ENCODE measurements around the gene SH3PXD2A.

SH3PXD2A gene

GRCh38 chr10:103576076-103576471, 279.3 kb downstream of the SH3PXD2A start:
- WGBS (ENCODE audit: extremely low coverage, insufficient coverage, insufficient read length): no CpG with 5 or more reads among the region's 1 CpG
- H3K27ac ChIP-seq (ENCODE audit: low read depth, low read length): no peak overlapping the region
- no peak overlapping the region for H2BK5ac ChIP-seq (ENCODE audit: low read depth, low read length, poor library complexity)
- no peaks in the 10 kb centered on the region for H3K4me1 ChIP-seq (ENCODE audit: control insufficient read depth in 1 of 2, insufficient read depth in 2 of 2, low read length in 2 of 2)
- no peaks in the 10 kb centered on the region for H3K9me3 ChIP-seq (ENCODE audit: insufficient read depth, low read depth, low read length)
- H2BK120ac ChIP-seq (ENCODE audit: insufficient read depth, low read length, poor library complexity): no peak overlapping the region
- H3K79me1 ChIP-seq (ENCODE audit: low read length): no peaks in the 10 kb centered on the region
- no peak overlapping the region for H3K18ac ChIP-seq (ENCODE audit: low read length)
- H2BK12ac ChIP-seq (ENCODE audit: low read length): no peak overlapping the region
- H2AFZ ChIP-seq (ENCODE audit: insufficient read depth, low read length, poor library complexity): no peak overlapping the region
- no peak overlapping the region for H3K14ac ChIP-seq (ENCODE audit: low read length)
- H3K27me3 ChIP-seq (ENCODE audit: insufficient read depth, low read length): no peaks in the 10 kb centered on the region
- no peak overlapping the region for H3K4ac ChIP-seq (ENCODE audit: low read depth, low read length)
- H3K9ac ChIP-seq (ENCODE audit: low read length): no peak overlapping the region
- H3K79me2 ChIP-seq (ENCODE audit: control insufficient read depth, insufficient read depth, low read length, poor library complexity): no peaks in the 10 kb centered on the region
- no peak overlapping the region for H3K4me2 ChIP-seq (ENCODE audit: low read length)
- no peak for DNase-seq
- no peak overlapping the region for H3K4me3 ChIP-seq (ENCODE audit: low read depth, low read length)
- no peak overlapping the region for H2AK5ac ChIP-seq (ENCODE audit: low read length)
- H4K91ac ChIP-seq (ENCODE audit: low read depth, low read length): no peak overlapping the region
- H4K8ac ChIP-seq (ENCODE audit: low read depth, low read length): no peak overlapping the region
- H3K36me3 ChIP-seq (ENCODE audit: control insufficient read depth in 1 of 2, insufficient read depth in 2 of 2, low read length in 2 of 2): peaks cover 0 to 6% of the 10 kb centered on the region in 2 experiments
- no peak overlapping the region for H4K12ac ChIP-seq (ENCODE audit: low read depth, low read length)
- no peak overlapping the region for H3K23ac ChIP-seq (ENCODE audit: low read length)

DNA sequence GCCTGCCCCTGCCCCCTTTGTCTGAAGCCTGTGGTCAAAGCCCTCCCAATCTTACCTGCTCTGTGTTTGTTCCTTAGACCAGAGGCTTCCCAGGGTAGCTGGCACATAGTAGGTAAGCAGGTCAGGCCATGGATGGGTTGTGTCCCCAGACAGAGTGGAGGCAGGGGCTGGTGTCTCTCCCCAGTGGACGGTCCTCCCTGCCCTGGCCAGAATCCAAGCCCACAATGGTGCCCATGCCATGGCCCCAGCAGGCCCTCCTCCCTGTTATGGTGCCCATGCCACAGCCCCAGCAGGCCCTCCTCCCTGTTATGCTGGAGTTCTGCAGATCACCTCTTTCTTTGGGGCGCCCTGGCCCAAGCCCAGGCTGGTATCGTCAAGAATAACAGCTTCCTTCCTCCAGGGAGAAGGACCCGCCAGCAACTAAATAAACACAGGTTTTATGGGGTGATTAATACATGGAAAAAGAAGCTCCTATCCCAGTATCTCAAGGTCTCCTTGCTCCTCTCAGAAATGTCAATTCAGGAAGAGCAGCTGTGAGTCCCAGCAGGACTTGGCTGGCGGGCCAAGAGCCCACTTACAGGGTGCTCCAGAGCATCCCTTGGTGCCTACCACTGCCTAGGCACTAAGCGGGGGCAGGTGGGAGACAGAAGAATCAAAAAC, 279.8 kb downstream of the SH3PXD2A start:
- no peak overlapping the region for H3K18ac ChIP-seq (ENCODE audit: low read length)
- no peak overlapping the region for H2AFZ ChIP-seq (ENCODE audit: insufficient read depth, low read length, poor library complexity)
- no peak overlapping the region for H3K23ac ChIP-seq (ENCODE audit: low read length)
- no peak overlapping the region for H3K14ac ChIP-seq (ENCODE audit: low read length)
- no peak overlapping the region for H3K9ac ChIP-seq (ENCODE audit: low read length)
- H3K9me3 ChIP-seq (ENCODE audit: insufficient read depth, low read depth, low read length): no peaks in the 10 kb centered on the region
- H3K27ac ChIP-seq (ENCODE audit: low read depth, low read length): no peak overlapping the region
- no peak overlapping the region for H4K12ac ChIP-seq (ENCODE audit: low read depth, low read length)
- no peak overlapping the region for H2BK120ac ChIP-seq (ENCODE audit: insufficient read depth, low read length, poor library complexity)
- no peaks in the 10 kb centered on the region for H3K4me1 ChIP-seq (ENCODE audit: control insufficient read depth in 1 of 2, insufficient read depth in 2 of 2, low read length in 2 of 2)
- H2BK12ac ChIP-seq (ENCODE audit: low read length): no peak overlapping the region
- DNase-seq: no peak
- WGBS (ENCODE audit: extremely low coverage, insufficient coverage, insufficient read length): no CpG with 5 or more reads among the region's 6 CpGs
- no peak overlapping the region for H4K91ac ChIP-seq (ENCODE audit: low read depth, low read length)
- H2AK5ac ChIP-seq (ENCODE audit: low read length): no peak overlapping the region
- no peaks in the 10 kb centered on the region for H3K79me2 ChIP-seq (ENCODE audit: control insufficient read depth, insufficient read depth, low read length, poor library complexity)
- H3K4me2 ChIP-seq (ENCODE audit: low read length): no peak overlapping the region
- no peak overlapping the region for H3K4me3 ChIP-seq (ENCODE audit: low read depth, low read length)
- no peak overlapping the region for H3K4ac ChIP-seq (ENCODE audit: low read depth, low read length)
- peaks cover 0 to 6% of the 10 kb centered on the region in 2 experiments for H3K36me3 ChIP-seq (ENCODE audit: control insufficient read depth in 1 of 2, insufficient read depth in 2 of 2, low read length in 2 of 2)
- H4K8ac ChIP-seq (ENCODE audit: low read depth, low read length): no peak overlapping the region
- no peak overlapping the region for H2BK5ac ChIP-seq (ENCODE audit: low read depth, low read length, poor library complexity)
- H3K27me3 ChIP-seq (ENCODE audit: insufficient read depth, low read length): no peaks in the 10 kb centered on the region
- H3K79me1 ChIP-seq (ENCODE audit: low read length): no peaks in the 10 kb centered on the region

- Histone ChIP-seq H3K9me3 (ENCODE audit: insufficient read depth, low read depth, low read length) (no peaks in the 10 kb centered on the region), H4K8ac (ENCODE audit: low read depth, low read length) (no peak overlapping the region), H4K91ac (ENCODE audit: low read depth, low read length) (no peak overlapping the region), H2BK120ac (ENCODE audit: insufficient read depth, low read length, poor library complexity) (no peak overlapping the region), H3K4me1 (ENCODE audit: control insufficient read depth in 1 of 2, insufficient read depth in 2 of 2, low read length in 2 of 2) (peaks cover 0 to 3% of the 10 kb centered on the region in 2 experiments), H3K4me3 (ENCODE audit: low read depth, low read length) (no peak overlapping the region), H3K36me3 (ENCODE audit: control insufficient read depth in 1 of 2, insufficient read depth in 2 of 2, low read length in 2 of 2) (peaks cover 0 to 4% of the 10 kb centered on the region in 2 experiments), H3K27ac (ENCODE audit: low read depth, low read length) (no peak overlapping the region), H3K27me3 (ENCODE audit: insufficient read depth, low read length) (no peaks in the 10 kb centered on the region), H3K4me2 (ENCODE audit: low read length) (no peak overlapping the region), H3K18ac (ENCODE audit: low read length) (no peak overlapping the region), H4K12ac (ENCODE audit: low read depth, low read length) (no peak overlapping the region), H3K23ac (ENCODE audit: low read length) (no peak overlapping the region), H3K4ac (ENCODE audit: low read depth, low read length) (no peak overlapping the region), H3K79me2 (ENCODE audit: control insufficient read depth, insufficient read depth, low read length, poor library complexity) (no peaks in the 10 kb centered on the region), H2AFZ (ENCODE audit: insufficient read depth, low read length, poor library complexity) (no peak overlapping the region), H2BK5ac (ENCODE audit: low read depth, low read length, poor library complexity) (no peak overlapping the region), H3K79me1 (ENCODE audit: low read length) (no peaks in the 10 kb centered on the region), H3K14ac (ENCODE audit: low read length) (no peak overlapping the region), H3K9ac (ENCODE audit: low read length) (no peak overlapping the region), H2BK12ac (ENCODE audit: low read length) (no peak overlapping the region), H2AK5ac (ENCODE audit: low read length) (no peak overlapping the region)
- no CpG with 5 or more reads among the region's 16 CpGs for WGBS (ENCODE audit: extremely low coverage, insufficient coverage, insufficient read length)
- DNase-seq: no peak
Measured at GRCh38 chr10:103574097-103575061, 281.0 kb downstream of the SH3PXD2A start.

DNA sequence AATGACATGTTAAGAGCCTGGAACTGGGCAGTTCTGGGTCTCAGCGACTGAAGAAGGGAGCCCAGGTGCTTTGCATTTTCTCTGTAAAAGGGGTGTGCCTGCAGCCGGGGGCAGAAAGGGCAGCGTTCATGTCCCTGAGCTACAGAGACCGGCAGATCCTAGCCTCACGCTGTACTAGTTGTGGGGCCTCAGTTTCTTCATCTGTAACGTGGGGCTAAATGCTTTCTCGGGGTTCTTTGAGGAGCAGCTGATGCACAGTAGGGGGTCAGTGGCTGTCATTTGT, 282.2 kb downstream of the SH3PXD2A start:
- Histone ChIP-seq H4K91ac (ENCODE audit: low read depth, low read length) (no peak overlapping the region), H2BK120ac (ENCODE audit: insufficient read depth, low read length, poor library complexity) (no peak overlapping the region), H2AFZ (ENCODE audit: insufficient read depth, low read length, poor library complexity) (no peak overlapping the region), H3K9ac (ENCODE audit: low read length) (no peak overlapping the region), H3K4me2 (ENCODE audit: low read length) (no peak overlapping the region), H2AK5ac (ENCODE audit: low read length) (no peak overlapping the region), H3K4me3 (ENCODE audit: low read depth, low read length) (no peak overlapping the region), H3K4ac (ENCODE audit: low read depth, low read length) (no peak overlapping the region), H3K79me1 (ENCODE audit: low read length) (no peaks in the 10 kb centered on the region), H3K79me2 (ENCODE audit: control insufficient read depth, insufficient read depth, low read length, poor library complexity) (no peaks in the 10 kb centered on the region), H3K18ac (ENCODE audit: low read length) (no peak overlapping the region), H3K4me1 (ENCODE audit: control insufficient read depth in 1 of 2, insufficient read depth in 2 of 2, low read length in 2 of 2) (peaks cover 2 to 3% of the 10 kb centered on the region in 2 experiments), H3K36me3 (ENCODE audit: control insufficient read depth in 1 of 2, insufficient read depth in 2 of 2, low read length in 2 of 2) (peaks cover 0 to 2% of the 10 kb centered on the region in 2 experiments), H3K27ac (ENCODE audit: low read depth, low read length) (no peak overlapping the region), H3K23ac (ENCODE audit: low read length) (no peak overlapping the region), H2BK12ac (ENCODE audit: low read length) (no peak overlapping the region), H3K14ac (ENCODE audit: low read length) (no peak overlapping the region), H3K27me3 (ENCODE audit: insufficient read depth, low read length) (no peaks in the 10 kb centered on the region), H4K8ac (ENCODE audit: low read depth, low read length) (peak overlapping the region; percentile 14), H4K12ac (ENCODE audit: low read depth, low read length) (no peak overlapping the region), H2BK5ac (ENCODE audit: low read depth, low read length, poor library complexity) (no peak overlapping the region), H3K9me3 (ENCODE audit: insufficient read depth, low read depth, low read length) (no peaks in the 10 kb centered on the region)
- no peak for DNase-seq
- no CpG with 5 or more reads among the region's 7 CpGs for WGBS (ENCODE audit: extremely low coverage, insufficient coverage, insufficient read length)

All from trophoblast cell (in vitro differentiated cells and primary cell).